ENCODE measurements around the gene TXNDC2. TPM values are rescaled to one million over a fixed set of nuclear protein-coding genes. Genes with fewer than 3 reads are reported as not detected.
"Not testable (repeated sequence)": the region's sequence is repeated elsewhere in the genome, so short reads cannot be mapped to it uniquely, and the experiment has no call there.

TXNDC2 gene
- total RNA-seq, result not detected

- no peak for DNase-seq (ENCODE audit: low read depth in 2 of 3, low spot score in 2 of 3)
These were observed at the start of gene TXNDC2 for GRCh38 chr18:9885170-9886004. TXNDC2 (plus strand) TSS chr18:9885973; CDS start chr18:9886681, 708 bp downstream.

DNA sequence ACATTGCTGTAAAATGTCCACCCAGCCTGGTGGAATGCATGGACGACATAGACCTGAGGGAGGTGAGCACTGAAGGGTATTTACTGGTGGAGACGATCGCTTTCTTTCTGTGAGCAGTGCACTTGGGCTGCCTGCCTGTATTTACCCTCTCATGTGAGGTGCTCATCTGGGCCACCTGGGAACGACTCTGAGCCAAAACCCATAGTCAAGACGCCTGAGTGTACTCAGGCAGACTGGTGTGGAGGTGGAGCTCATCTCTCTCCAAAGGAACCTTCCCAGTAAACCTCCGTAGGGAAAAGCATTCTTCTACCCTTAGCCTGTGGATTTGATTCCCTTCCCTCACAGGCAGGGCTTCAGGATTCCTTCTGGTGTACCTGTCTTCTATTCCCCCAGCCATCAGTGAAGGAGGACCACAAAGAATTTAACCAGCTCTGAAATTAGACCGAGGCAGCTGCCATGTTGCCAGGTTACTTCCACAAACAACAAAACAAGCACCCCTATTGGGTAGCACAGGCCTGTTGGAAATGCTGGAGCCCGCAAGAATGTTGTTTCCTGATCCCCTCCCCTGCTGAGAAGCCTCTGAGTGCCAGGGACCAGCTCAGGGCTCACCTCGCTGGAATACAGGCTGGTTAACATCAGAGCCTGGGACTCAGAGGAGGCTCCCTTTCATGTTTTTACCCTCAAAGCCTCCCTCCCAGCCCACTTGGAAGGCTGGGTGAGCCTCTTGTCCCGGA, 47.5 kb upstream of the TXNDC2 start:
- DNase-seq (ENCODE audit: low read depth in 2 of 3, low spot score in 2 of 3), result peak in 1 of 3 donors; percentile 46

DNA sequence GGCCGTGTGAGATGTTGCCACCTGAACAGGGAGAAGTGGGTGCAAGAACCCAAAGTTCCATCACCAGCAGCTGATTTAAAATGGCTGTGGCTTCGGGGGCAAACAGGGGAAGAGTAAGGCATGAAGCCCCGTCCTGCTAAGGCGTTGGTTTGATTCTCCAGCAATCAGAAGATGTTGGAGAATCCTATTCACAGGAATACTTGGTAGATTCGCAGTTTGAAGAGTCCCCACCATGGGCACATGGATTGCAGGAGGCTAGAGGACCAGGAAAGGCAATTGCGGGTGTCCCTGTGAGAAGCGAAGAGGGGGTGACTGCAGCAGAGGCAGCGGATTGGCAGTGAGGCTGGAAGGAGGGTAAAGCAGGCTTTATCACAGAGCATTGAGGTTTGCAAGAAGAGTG, 46.6 kb upstream of the TXNDC2 start:
- DNase-seq (ENCODE audit: low read depth in 2 of 3, low spot score in 2 of 3), result no peak

GRCh38 chr18:9839853-9840252, 45.9 kb upstream of the TXNDC2 start:
- DNase-seq (ENCODE audit: low read depth in 2 of 3, low spot score in 2 of 3), result no peak

DNA sequence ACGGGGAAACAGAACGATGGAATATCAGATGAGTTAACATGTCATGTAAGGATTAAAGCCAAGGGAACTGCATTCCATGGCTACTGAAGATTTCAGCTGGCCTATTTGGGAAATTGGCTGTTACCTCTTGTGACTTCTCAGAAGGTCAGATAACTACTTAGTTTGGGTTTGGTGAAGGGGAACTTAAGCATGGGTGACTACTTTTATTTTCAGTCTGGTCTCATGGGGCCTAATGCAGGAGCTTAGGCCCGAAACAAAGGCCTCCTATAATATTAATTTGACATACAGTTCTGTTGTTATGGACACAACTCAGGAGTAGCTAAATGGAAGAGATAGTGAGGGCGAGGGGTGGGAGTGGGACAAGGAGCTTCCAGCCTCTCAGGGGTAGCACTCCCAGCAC, 44.0 kb upstream of the TXNDC2 start:
- DNase-seq (ENCODE audit: low read depth in 2 of 3, low spot score in 2 of 3), result no peak

- no peak for DNase-seq (ENCODE audit: low read depth in 2 of 3, low spot score in 2 of 3)
These were observed 43.3 kb upstream of the TXNDC2 start for GRCh38 chr18:9842448-9842847.

- DNase-seq (ENCODE audit: low read depth in 2 of 3, low spot score in 2 of 3), result no peak
These were observed 40.5 kb upstream of the TXNDC2 start for GRCh38 chr18:9845256-9845655.

- DNase-seq (ENCODE audit: low read depth in 2 of 3, low spot score in 2 of 3), result no peak
These were observed 39.4 kb upstream of the TXNDC2 start for GRCh38 chr18:9846162-9846925.

DNA sequence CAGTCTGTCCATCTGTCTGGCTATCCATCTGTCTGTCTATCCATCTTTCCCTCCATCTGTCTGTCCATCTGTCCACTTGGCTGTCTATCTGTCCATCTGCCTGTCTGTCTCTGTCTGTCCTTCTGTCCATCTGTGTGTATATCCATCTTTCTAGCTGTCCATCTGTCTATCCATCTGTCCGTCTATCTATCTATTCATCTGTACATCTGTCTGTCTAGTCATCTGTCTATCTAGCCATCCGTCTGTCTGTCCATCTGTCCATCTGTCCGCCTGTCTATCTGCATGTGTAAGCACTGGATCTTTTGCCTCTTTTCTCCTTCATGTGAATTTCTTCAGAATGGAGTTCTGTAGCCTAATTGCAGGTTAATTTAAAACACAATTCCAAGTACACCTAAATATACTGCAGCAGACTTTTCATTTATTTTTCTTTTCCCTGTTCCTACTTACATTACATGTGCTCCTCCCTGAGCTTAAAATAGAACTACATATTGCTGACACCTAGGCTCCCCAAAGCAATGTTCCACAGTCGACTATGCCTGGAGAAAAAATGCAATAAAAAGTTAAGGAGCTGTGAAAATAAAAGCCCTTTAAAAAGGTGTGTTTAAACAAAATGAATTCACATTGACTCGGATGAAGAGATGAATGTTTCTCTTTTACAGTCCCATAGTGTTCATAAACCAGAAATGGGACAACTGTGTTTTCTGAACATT, 37.4 kb upstream of the TXNDC2 start:
- no peak for DNase-seq (ENCODE audit: low read depth in 2 of 3, low spot score in 2 of 3)

- peak in 2 of 3 donors; percentile 36 to 58 for DNase-seq (ENCODE audit: low read depth in 2 of 3, low spot score in 2 of 3)
These were observed 36.1 kb upstream of the TXNDC2 start for GRCh38 chr18:9849407-9850283.

GRCh38 chr18:9850309-9850708, 35.5 kb upstream of the TXNDC2 start:
- DNase-seq (ENCODE audit: low read depth in 2 of 3, low spot score in 2 of 3), result no peak

DNA sequence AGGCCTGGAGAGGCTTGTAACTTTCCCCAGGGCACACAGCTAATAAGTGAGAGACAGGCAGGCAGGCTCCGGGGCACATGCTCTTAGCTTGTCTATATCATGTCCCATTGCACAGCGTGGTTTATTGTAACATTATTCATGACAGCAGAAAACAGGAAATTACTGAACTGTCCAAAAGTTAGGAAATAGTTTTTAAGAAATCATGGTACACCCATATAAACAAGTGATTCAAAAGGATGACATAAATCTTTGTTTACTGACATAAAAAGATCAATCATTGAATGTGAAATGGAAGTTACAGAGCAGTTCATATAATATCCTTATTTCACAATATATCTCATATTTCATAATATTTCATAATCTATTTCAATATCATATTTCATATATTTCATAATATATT, 34.3 kb upstream of the TXNDC2 start:
- no peak for DNase-seq (ENCODE audit: low read depth in 2 of 3, low spot score in 2 of 3)

GRCh38 chr18:9852266-9853081, 33.3 kb upstream of the TXNDC2 start:
- DNase-seq (ENCODE audit: low read depth in 2 of 3, low spot score in 2 of 3), result no peak

DNA sequence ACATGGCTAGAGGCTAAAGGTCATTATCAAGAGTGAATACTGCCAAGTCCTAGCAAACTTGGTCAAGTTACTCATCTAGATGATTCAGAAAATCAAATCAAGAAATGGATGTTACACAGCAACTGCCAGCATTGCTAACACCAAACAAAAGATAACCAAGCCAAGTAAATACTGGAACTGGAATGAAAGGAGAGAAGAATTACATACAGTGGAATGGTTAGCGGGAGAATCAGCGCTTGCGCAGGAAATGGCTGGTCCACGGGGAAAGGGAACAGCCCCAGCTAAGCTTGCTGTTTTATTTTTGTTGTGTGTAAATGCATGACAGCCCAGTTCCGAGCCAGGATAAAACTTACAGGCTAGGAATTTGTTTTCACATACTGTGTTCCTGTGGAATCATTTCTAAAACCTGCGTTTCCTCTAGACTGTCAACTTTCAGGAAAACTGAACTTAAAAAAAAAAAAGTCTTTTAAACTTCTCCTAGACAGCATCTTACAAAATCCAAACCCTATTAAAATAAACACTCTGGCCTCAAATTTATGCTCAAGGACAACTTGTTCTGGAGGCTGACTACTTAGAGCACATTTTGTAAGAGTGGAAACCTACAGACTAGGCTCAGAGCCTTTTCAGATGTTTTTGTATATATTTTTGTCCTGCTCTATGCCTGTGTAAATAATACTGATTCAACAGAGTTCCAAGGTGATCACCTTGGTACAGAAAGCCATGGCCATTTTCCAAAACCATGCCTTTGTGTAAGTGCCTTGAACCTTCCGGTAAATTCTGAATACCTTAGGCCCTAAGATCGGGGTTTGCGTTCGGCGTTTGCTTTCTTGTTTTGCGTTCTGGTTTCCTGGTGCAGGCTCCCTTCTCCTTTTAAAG, 30.7 kb upstream of the TXNDC2 start:
- DNase-seq (ENCODE audit: low read depth in 2 of 3, low spot score in 2 of 3), result no peak

GRCh38 chr18:9855681-9856080, 30.1 kb upstream of the TXNDC2 start:
- DNase-seq (ENCODE audit: low read depth in 2 of 3, low spot score in 2 of 3), result no peak

DNA sequence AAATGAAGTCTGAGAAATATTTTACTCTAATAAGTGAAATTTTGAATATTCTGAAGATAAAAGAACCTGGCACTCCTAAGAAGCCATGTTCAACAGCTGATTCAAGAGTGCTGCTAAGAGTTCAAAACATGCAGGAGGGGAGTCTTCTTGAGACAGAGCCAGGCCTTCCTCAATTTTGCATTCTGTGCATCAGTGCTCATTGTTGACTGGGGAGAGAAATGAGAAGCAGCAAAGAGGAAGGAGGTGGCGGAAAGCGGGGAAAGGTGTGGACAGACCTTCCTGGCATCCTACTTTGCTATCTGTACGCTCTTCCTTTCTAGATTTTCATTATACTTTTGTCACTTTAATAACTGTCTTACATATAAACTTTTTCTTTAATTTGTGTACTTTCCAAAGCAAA, 29.7 kb upstream of the TXNDC2 start:
- DNase-seq (ENCODE audit: low read depth in 2 of 3, low spot score in 2 of 3), result no peak

- not testable (repeated sequence) for DNase-seq (ENCODE audit: low read depth in 2 of 3, low spot score in 2 of 3)
These were observed 28.2 kb upstream of the TXNDC2 start for GRCh38 chr18:9857479-9857998.

GRCh38 chr18:9858642-9859041, 27.1 kb upstream of the TXNDC2 start:
- no peak for DNase-seq (ENCODE audit: low read depth in 2 of 3, low spot score in 2 of 3)

Data from hematopoietic multipotent progenitor cell (in vitro differentiated cells).